Hematopoietic multipotent progenitor cell (in vitro differentiated cells): ENCODE data around the gene BRIP1. TPM values are rescaled to one million over a fixed set of nuclear protein-coding genes. Genes with fewer than 3 reads are reported as not detected.
"Not testable (repeated sequence)": the region's sequence is repeated elsewhere in the genome, so short reads cannot be mapped to it uniquely, and the experiment has no call there.

ENCODE experiments used
- DNase-seq, 3 donors: peaks; one replicate each; pipeline ENCODE4 v3.0.0-alpha.2; 2011 to 2015; ENCODE audit warnings: low read depth in 2 of 3, low spot score in 2 of 3
- total RNA-seq: library from RNA; depleted of rRNA; stranded (reverse); fragments of >200 nt; gene quantifications from one replicate; pipeline ENCODE4 v1.2.3, GENCODE V29; 2012

BRIP1 gene
- total RNA-seq, 1 donor = 4.0 TPM

- DNase-seq = no peak
Observed at GRCh38 chr17:61806081-61806828, 57.1 kb downstream of the BRIP1 start.

GRCh38 chr17:61805399-61805798, 57.9 kb downstream of the BRIP1 start:
- no peak for DNase-seq

- no peak for DNase-seq
Observed at GRCh38 chr17:61803796-61804195, 59.5 kb downstream of the BRIP1 start.

GRCh38 chr17:61803216-61803615, 60.1 kb downstream of the BRIP1 start:
- no peak for DNase-seq

GRCh38 chr17:61799812-61800484, 63.4 kb downstream of the BRIP1 start:
- peak in 1 of 3 donors; percentile 19 for DNase-seq

GRCh38 chr17:61797283-61797682, 66.0 kb downstream of the BRIP1 start:
- no peak for DNase-seq

GRCh38 chr17:61795546-61795945, 67.8 kb downstream of the BRIP1 start:
- no peak for DNase-seq

GRCh38 chr17:61794792-61795191, 68.5 kb downstream of the BRIP1 start:
- DNase-seq = no peak

GRCh38 chr17:61794242-61794641, 69.1 kb downstream of the BRIP1 start:
- DNase-seq = no peak

- DNase-seq = no peak
Observed at GRCh38 chr17:61793565-61793964, 69.8 kb downstream of the BRIP1 start.

- no peak for DNase-seq
Observed at GRCh38 chr17:61789872-61790271, 73.5 kb downstream of the BRIP1 start.

GRCh38 chr17:61786088-61786487, 77.2 kb downstream of the BRIP1 start:
- peak in 1 of 3 donors; percentile 3 for DNase-seq

GRCh38 chr17:61784510-61784909, 78.8 kb downstream of the BRIP1 start:
- DNase-seq = no peak

GRCh38 chr17:61783556-61784304, 79.6 kb downstream of the BRIP1 start:
- DNase-seq = no peak

GRCh38 chr17:61783120-61783519, 80.2 kb downstream of the BRIP1 start:
- DNase-seq = no peak

GRCh38 chr17:61782683-61783082, 80.6 kb downstream of the BRIP1 start:
- DNase-seq = no peak

GRCh38 chr17:61775364-61775763, 88.0 kb downstream of the BRIP1 start:
- no peak for DNase-seq

- no peak for DNase-seq
Observed at GRCh38 chr17:61774724-61775123, 88.6 kb downstream of the BRIP1 start.

GRCh38 chr17:61774087-61774486, 89.2 kb downstream of the BRIP1 start:
- DNase-seq = not testable (repeated sequence)

GRCh38 chr17:61770752-61771533, 92.4 kb downstream of the BRIP1 start:
- no peak for DNase-seq

GRCh38 chr17:61770043-61770442, 93.3 kb downstream of the BRIP1 start:
- DNase-seq = no peak
